HL-60 (cell line): Measurements from ENCODE around the gene MACF1.

Source experiments
- CTCF ChIP-seq: IDR thresholded peaks from one replicate; pipeline ENCODE4 v1.5.1; 2011; ENCODE audit warnings: low read length, control low read depth, inconsistent platforms; ENCODE audit not compliant: insufficient read depth
- GABPA ChIP-seq: IDR thresholded peaks from 2 replicates; pipeline ENCODE4 v1.6.1; 2012; ENCODE audit warnings: low read depth
- POLR2AphosphoS5 ChIP-seq: IDR thresholded peaks from 2 replicates; pipeline ENCODE4 v1.6.1; 2012; ENCODE audit warnings: low read depth
- REST ChIP-seq: IDR thresholded peaks from 2 replicates; pipeline ENCODE4 v1.6.1; 2012; ENCODE audit warnings: low read depth; ENCODE audit not compliant: insufficient replicate concordance
- SPI1 ChIP-seq: IDR thresholded peaks from 2 replicates; pipeline ENCODE4 v1.6.1; 2012; ENCODE audit warnings: low read depth, mild to moderate bottlenecking, borderline replicate concordance

GRCh38 chr1:39372105-39372504, 167.6 kb downstream of the MACF1 start:
- TF ChIP-seq CTCF (no peak), POLR2AphosphoS5 (no peak), GABPA (no peak), REST (no peak), SPI1 (no peak)
